IPS-NIHi7 (cell line): ENCODE data around the gene TSHZ2.

Experiments used
- DNase-seq: peaks from one replicate; pipeline ENCODE4 v3.0.0; 2012; ENCODE audit warnings: mixed read lengths; ENCODE audit errors: extremely low spot score

TSHZ2 gene

DNA sequence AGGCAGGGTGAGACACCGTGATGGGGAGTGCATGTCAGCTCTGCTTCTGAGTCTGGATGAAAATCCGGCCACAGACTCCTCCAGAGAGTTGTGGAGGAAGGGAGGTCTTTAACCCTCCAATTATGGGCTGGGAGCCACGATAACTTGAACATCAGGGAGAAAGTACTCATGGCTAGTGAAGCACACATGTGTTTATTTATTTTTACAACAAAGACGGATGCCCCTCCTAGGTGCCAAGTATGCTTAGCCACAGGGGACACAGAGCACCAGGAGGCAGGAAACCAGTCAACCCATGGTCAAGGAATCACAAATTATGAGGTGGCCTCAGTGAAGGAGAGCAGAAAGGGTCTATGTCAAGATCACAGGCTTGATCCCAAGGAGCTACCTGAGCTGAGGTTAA, 567.4 kb downstream of the TSHZ2 start:
- DNase-seq, result no peak
